ENCODE data around the gene TMEM168. TPM values are rescaled to one million over a fixed set of nuclear protein-coding genes. Genes with fewer than 3 reads are reported as not detected.

Gene TMEM168
- total and polyA plus RNA-seq, 2 donors (not counting 3 experiments of a cell fraction or from before 2014, with no cell fraction given) = 23.4 to 24.4 TPM

DNA sequence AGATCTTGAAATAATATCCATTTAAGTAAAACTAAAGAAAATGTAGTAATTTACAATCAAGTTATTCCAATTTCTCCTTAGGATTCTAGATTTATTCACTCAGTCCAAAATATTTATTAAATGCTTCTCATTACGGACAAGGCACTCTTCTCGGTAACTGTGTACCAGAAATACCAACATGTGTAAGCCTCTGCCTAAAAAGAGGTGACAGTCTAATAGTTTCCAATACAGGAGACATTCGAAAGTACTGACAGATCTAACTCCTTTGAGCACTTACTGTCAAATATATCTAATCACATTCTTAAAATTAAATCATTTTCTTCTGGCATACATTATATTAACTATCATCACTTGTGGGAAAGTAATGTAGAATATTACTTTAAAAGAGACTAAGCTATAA lies 26.9 kb downstream of the TMEM168 start:
- no peaks in the 10 kb centered on the region for H4K20me1 ChIP-seq (replicated peaks; ENCODE audit: control insufficient read depth, extremely low read depth, insufficient read depth, low read length)
- TF ChIP-seq GATA2 (IDR thresholded peaks at IDR 0.05; ENCODE audit: insufficient read depth, insufficient read length, low read depth, low read length) (no peak), JUN (IDR thresholded peaks at IDR 0.05; ENCODE audit: borderline replicate concordance, insufficient read depth, insufficient read length, low read depth) (no peak), EZH2 (IDR thresholded peaks at IDR 0.05; ENCODE audit: borderline replicate concordance, low read depth, low read length, severe bottlenecking) (no peak), POLR2A (IDR thresholded peaks at IDR 0.05; ENCODE audit: low read depth, low read length) (no peak), FOS (IDR thresholded peaks at IDR 0.05; ENCODE audit: borderline replicate concordance, insufficient read depth, low read length) (no peak), MYC (IDR thresholded peaks at IDR 0.05; ENCODE audit: low read depth, low read length) (no peak), POLR2AphosphoS5 (IDR thresholded peaks at IDR 0.05; ENCODE audit: insufficient read depth, low read depth, low read length) (no peak)
- TF ChIP-seq, protein P1, sequence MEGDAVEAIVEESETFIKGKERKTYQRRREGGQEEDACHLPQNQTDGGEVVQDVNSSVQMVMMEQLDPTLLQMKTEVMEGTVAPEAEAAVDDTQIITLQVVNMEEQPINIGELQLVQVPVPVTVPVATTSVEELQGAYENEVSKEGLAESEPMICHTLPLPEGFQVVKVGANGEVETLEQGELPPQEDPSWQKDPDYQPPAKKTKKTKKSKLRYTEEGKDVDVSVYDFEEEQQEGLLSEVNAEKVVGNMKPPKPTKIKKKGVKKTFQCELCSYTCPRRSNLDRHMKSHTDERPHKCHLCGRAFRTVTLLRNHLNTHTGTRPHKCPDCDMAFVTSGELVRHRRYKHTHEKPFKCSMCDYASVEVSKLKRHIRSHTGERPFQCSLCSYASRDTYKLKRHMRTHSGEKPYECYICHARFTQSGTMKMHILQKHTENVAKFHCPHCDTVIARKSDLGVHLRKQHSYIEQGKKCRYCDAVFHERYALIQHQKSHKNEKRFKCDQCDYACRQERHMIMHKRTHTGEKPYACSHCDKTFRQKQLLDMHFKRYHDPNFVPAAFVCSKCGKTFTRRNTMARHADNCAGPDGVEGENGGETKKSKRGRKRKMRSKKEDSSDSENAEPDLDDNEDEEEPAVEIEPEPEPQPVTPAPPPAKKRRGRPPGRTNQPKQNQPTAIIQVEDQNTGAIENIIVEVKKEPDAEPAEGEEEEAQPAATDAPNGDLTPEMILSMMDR (IDR thresholded peaks at IDR 0.05; ENCODE audit: extremely low read depth in 1 of 2, insufficient read depth in 1 of 2, low read depth in 1 of 2, low read length in 2 of 2) = no peak
- TF ChIP-seq, protein P2, sequence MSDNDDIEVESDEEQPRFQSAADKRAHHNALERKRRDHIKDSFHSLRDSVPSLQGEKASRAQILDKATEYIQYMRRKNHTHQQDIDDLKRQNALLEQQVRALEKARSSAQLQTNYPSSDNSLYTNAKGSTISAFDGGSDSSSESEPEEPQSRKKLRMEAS (IDR thresholded peaks at IDR 0.05; ENCODE audit: insufficient read depth, insufficient read length) = no peak
- no TSS peak for BruUV-seq (replicated peaks)
- no peak overlapping the region for H3K9ac ChIP-seq (replicated peaks; ENCODE audit: extremely low read depth, insufficient read depth, low read length)
- POLR2A ChIA-PET = no interaction called here
- DNase-seq (ENCODE audit: low read depth, low spot score) (no peak), FAIRE-seq (no peak)
- no peaks in the 10 kb centered on the region for H3K9me1 ChIP-seq (replicated peaks; ENCODE audit: control insufficient read depth, extremely low read depth, insufficient read depth, low read length)
- intact Hi-C loops (cut with micrococcal nuclease) (no loop called here), dilution Hi-C loops (cut with MboI; ENCODE audit: extremely low pct_ligation_motif_present, low sequenced_read_pairs) (no loop called here)
- H2AFZ ChIP-seq (ENCODE audit: low read depth, low read length) = no peak overlapping the region
- H3K4me3 ChIP-seq (replicated peaks in 1 of 3; ENCODE audit: insufficient read depth in 1 of 3, low read depth in 1 of 3, low read length in 3 of 3) = no peak overlapping the region
- H3K9me3 ChIP-seq (replicated peaks; ENCODE audit: control insufficient read depth, insufficient read depth, low read length) = no peaks in the 10 kb centered on the region
- H3K4me2 ChIP-seq (ENCODE audit: insufficient read depth, low read length) = no peak overlapping the region
- no peak overlapping the region for H3K27ac ChIP-seq (ENCODE audit: insufficient read depth, low read depth, low read length)
- H3K79me2 ChIP-seq (ENCODE audit: control insufficient read depth, insufficient read depth, low read length) = no peaks in the 10 kb centered on the region
- CTCF ChIA-PET = no interaction called here
- H3K27me3 ChIP-seq (ENCODE audit: control insufficient read depth in 2 of 2, insufficient read depth in 2 of 2, low read length in 2 of 2) = no peaks in the 10 kb centered on the region
- no peaks in the 10 kb centered on the region for H3K4me1 ChIP-seq (ENCODE audit: control insufficient read depth, extremely low read depth, insufficient read depth, low read length)
- H3K36me3 ChIP-seq (ENCODE audit: control insufficient read depth in 2 of 2, extremely low read depth in 1 of 2, insufficient read depth in 2 of 2, low read length in 2 of 2) = no peaks in the 10 kb centered on the region

Measured in endothelial cell of umbilical vein (primary cell).